SK-N-SH treated with all-trans-retinoic acid at 6 μM for 48 hours (cell line): ENCODE results near the gene IP6K3.

ENCODE experiments used
- ATAC-seq: fragments of 200-7000 bp; cut with Tn5 transposase; 3 replicates; pipeline ENCODE4 v1.9.1; 2020; ENCODE audit warnings: mild to moderate bottlenecking, moderate library complexity
- ARNTL ChIP-seq: fragments of 450-650 bp; formaldehyde crosslinking; IDR thresholded peaks from 2 replicates; pipeline ENCODE4 v1.5.0; 2020; ENCODE audit warnings: low read depth, mild to moderate bottlenecking, moderate library complexity, borderline replicate concordance
- BACH2 ChIP-seq: fragments of 250-450 bp; sonication (Bioruptor Pico); IDR thresholded peaks from 2 replicates; pipeline ENCODE4 v1.9.0; 2021; ENCODE audit warnings: mild to moderate bottlenecking, borderline replicate concordance
- CREB5 ChIP-seq: fragments of 250-450 bp; sonication (Bioruptor Pico); IDR thresholded peaks from 2 replicates; pipeline ENCODE4 v1.5.1; 2020; ENCODE audit warnings: low read depth, mild to moderate bottlenecking, moderate library complexity
- CSDC2 ChIP-seq: fragments of 250-450 bp; sonication (Bioruptor Pico); IDR thresholded peaks from 2 replicates; pipeline ENCODE4 v1.5.0; 2020; ENCODE audit warnings: mild to moderate bottlenecking, moderate library complexity
- CSRNP3 ChIP-seq: fragments of 250-450 bp; sonication (Bioruptor Pico); IDR thresholded peaks from 2 replicates; pipeline ENCODE4 v1.5.1; 2021; ENCODE audit warnings: mild to moderate bottlenecking, moderate library complexity
- ESRRG ChIP-seq: fragments of 250-450 bp; sonication (Bioruptor Pico); IDR thresholded peaks from 2 replicates; pipeline ENCODE4 v1.6.1; 2021; ENCODE audit warnings: mild to moderate bottlenecking
- GLIS3 ChIP-seq: fragments of 250-450 bp; sonication (Bioruptor Pico); IDR thresholded peaks from 2 replicates; pipeline ENCODE4 v1.5.0; 2020; ENCODE audit warnings: mild to moderate bottlenecking, moderate library complexity
- ISL1 ChIP-seq: fragments of 250-450 bp; sonication (Bioruptor Pico); IDR thresholded peaks from 2 replicates; pipeline ENCODE4 v2.1.2; 2022; ENCODE audit warnings: mild to moderate bottlenecking, moderate library complexity
- OSR1 ChIP-seq: fragments of 250-450 bp; sonication (Bioruptor Pico); IDR thresholded peaks from 2 replicates; pipeline ENCODE4 v1.8.0; 2022; ENCODE audit warnings: moderate library complexity, mild to moderate bottlenecking, inconsistent platforms
- PATZ1 ChIP-seq: fragments of 250-450 bp; sonication (Bioruptor Pico); IDR thresholded peaks from 2 replicates; pipeline ENCODE4 v1.8.0; 2020; ENCODE audit warnings: mild to moderate bottlenecking, moderate library complexity, borderline replicate concordance
- POU6F1 ChIP-seq: fragments of 250-450 bp; sonication (Bioruptor Pico); IDR thresholded peaks from 2 replicates; pipeline ENCODE4 v1.8.0; 2021; ENCODE audit warnings: low read depth, mild to moderate bottlenecking, moderate library complexity, borderline replicate concordance
- PPARA ChIP-seq: fragments of 250-450 bp; sonication (Bioruptor Pico); IDR thresholded peaks from 2 replicates; pipeline ENCODE4 v1.5.0; 2020; ENCODE audit warnings: mild to moderate bottlenecking, borderline replicate concordance
- RARB ChIP-seq: fragments of 250-450 bp; sonication (Bioruptor Pico); IDR thresholded peaks from 2 replicates; pipeline ENCODE4 v1.8.0; 2021; ENCODE audit warnings: mild to moderate bottlenecking, moderate library complexity
- SNAI2 ChIP-seq: fragments of 250-450 bp; sonication (Bioruptor Pico); IDR thresholded peaks from 2 replicates; pipeline ENCODE4 v1.5.0; 2020; ENCODE audit warnings: mild to moderate bottlenecking, moderate library complexity
- TOX ChIP-seq: fragments of 250-450 bp; sonication (Bioruptor Pico); IDR thresholded peaks from 2 replicates; pipeline ENCODE4 v1.8.0; 2021; ENCODE audit warnings: mild to moderate bottlenecking, moderate library complexity, borderline replicate concordance
- TSHZ2 ChIP-seq: fragments of 250-450 bp; sonication (Bioruptor Pico); IDR thresholded peaks from 2 replicates; pipeline ENCODE4 v1.5.0; 2020; ENCODE audit warnings: mild to moderate bottlenecking, moderate library complexity
- ZFP3 ChIP-seq: fragments of 250-450 bp; sonication (Bioruptor Pico); IDR thresholded peaks from 2 replicates; pipeline ENCODE4 v1.5.0; 2020; ENCODE audit warnings: mild to moderate bottlenecking, moderate library complexity
- ZFP30 ChIP-seq: fragments of 450-650 bp; formaldehyde crosslinking; IDR thresholded peaks from 2 replicates; pipeline ENCODE4 v1.5.0; 2022; ENCODE audit warnings: mild to moderate bottlenecking, moderate library complexity
- ZNF565 ChIP-seq: fragments of 450-650 bp; formaldehyde crosslinking; conservative IDR thresholded peaks from 2 replicates; pipeline ENCODE4 v1.5.0; 2020; ENCODE audit warnings: low read depth, mild to moderate bottlenecking, moderate library complexity
- ZNF70 ChIP-seq: fragments of 450-650 bp; formaldehyde crosslinking; IDR thresholded peaks from 2 replicates; pipeline ENCODE4 v1.5.0; 2020; ENCODE audit warnings: mild to moderate bottlenecking, moderate library complexity
- ZNF8 ChIP-seq: fragments of 450-650 bp; formaldehyde crosslinking; IDR thresholded peaks from 2 replicates; pipeline ENCODE4 v1.5.0; 2020; ENCODE audit warnings: mild to moderate bottlenecking, moderate library complexity

Gene IP6K3

GRCh38 chr6:33727126-33727525, 19.6 kb downstream of the IP6K3 start:
- TF ChIP-seq TSHZ2 (CRISPR knock-in tag) (no peak), RARB (CRISPR knock-in tag) (no peak), OSR1 (CRISPR knock-in tag) (no peak), ISL1 (no peak), CREB5 (no peak), PPARA (CRISPR knock-in tag) (no peak), TOX (CRISPR knock-in tag) (no peak), CSRNP3 (CRISPR knock-in tag) (no peak), CSDC2 (CRISPR knock-in tag) (no peak), SNAI2 (CRISPR knock-in tag) (no peak), ZFP30 (no peak), BACH2 (CRISPR knock-in tag) (no peak), GLIS3 (no peak), POU6F1 (CRISPR knock-in tag) (no peak), ARNTL (CRISPR knock-in tag) (no peak)
- TF ChIP-seq, all 23 proteins: peak for 0

GRCh38 chr6:33726696-33727095, 20.0 kb downstream of the IP6K3 start:
- ATAC-seq = no peak
- no peak for TF ChIP-seq BACH2 (CRISPR knock-in tag)
- no peak for TF ChIP-seq ZNF70
- TF ChIP-seq GLIS3 = no peak
- no peak for TF ChIP-seq PATZ1 (CRISPR knock-in tag)
- no peak for TF ChIP-seq RARB (CRISPR knock-in tag)
- no peak for TF ChIP-seq CREB5
- TF ChIP-seq ZNF8 (CRISPR knock-in tag) = no peak
- TF ChIP-seq ZFP3 (CRISPR knock-in tag) = no peak
- TF ChIP-seq OSR1 (CRISPR knock-in tag) = no peak
- TF ChIP-seq CSRNP3 (CRISPR knock-in tag) = no peak
- no peak for TF ChIP-seq POU6F1 (CRISPR knock-in tag)
- TF ChIP-seq PPARA (CRISPR knock-in tag) = no peak
- no peak for TF ChIP-seq ZNF565 (CRISPR knock-in tag)
- no peak for TF ChIP-seq ESRRG
- TF ChIP-seq ARNTL (CRISPR knock-in tag) = no peak

More at GRCh38 chr6:33727126-33727525, 19.6 kb downstream of the IP6K3 start:
- ATAC-seq = no peak
